Measurements from ENCODE around the gene GPSM1.

GRCh38 chr9:136278894-136279293 is 48.4 kb upstream of the GPSM1 start:
- no peak for TF ChIP-seq CTCF (IDR thresholded peaks at IDR 0.05)
- no peak for TF ChIP-seq POLR2A (IDR thresholded peaks at IDR 0.05)
